ENCODE measurements around the gene TMEM11. TPM values are rescaled to one million over a fixed set of nuclear protein-coding genes. Genes with fewer than 3 reads are reported as not detected.

Gene TMEM11
- total RNA-seq, 1 donor from 2014 or later = 21.6 TPM

DNA sequence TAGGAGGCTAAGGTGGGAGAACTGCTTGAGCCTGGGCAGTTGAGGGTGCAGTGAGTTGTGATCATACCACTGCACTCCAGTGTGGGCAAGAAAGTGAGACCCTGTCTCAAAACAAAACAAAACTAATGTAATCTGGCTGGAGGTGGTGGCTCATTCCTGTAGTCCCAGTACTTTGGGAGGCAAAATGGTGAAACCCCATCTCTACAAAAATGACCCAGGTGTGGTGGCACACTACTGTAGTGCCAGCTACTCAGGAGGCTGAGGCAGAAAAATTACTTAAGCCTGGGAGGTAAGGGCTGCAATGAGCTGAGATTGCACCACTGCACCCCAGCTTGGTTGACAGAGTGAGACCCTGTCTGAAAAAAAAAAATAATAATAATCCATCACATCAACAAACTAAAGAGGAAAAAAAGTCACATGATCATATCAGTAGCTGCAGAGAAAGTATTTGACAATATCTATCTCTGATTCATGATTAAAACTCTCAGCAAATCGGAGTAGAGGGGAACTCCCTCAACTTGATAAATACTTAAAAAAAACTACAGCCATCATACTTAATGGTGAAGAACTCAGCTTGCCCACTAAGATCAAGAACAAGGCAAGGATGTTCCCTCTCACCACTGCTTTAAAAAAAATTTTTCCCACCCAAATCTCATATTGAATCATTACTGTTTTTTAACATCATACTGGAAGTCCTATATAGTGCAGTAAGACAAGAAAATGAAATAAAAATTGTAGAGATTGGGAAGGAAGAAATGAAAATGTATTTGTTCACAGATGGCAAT lies 56.2 kb downstream of the TMEM11 start:
- TF ChIP-seq, protein P1, sequence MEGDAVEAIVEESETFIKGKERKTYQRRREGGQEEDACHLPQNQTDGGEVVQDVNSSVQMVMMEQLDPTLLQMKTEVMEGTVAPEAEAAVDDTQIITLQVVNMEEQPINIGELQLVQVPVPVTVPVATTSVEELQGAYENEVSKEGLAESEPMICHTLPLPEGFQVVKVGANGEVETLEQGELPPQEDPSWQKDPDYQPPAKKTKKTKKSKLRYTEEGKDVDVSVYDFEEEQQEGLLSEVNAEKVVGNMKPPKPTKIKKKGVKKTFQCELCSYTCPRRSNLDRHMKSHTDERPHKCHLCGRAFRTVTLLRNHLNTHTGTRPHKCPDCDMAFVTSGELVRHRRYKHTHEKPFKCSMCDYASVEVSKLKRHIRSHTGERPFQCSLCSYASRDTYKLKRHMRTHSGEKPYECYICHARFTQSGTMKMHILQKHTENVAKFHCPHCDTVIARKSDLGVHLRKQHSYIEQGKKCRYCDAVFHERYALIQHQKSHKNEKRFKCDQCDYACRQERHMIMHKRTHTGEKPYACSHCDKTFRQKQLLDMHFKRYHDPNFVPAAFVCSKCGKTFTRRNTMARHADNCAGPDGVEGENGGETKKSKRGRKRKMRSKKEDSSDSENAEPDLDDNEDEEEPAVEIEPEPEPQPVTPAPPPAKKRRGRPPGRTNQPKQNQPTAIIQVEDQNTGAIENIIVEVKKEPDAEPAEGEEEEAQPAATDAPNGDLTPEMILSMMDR (IDR thresholded peaks at IDR 0.05; ENCODE audit: insufficient read depth, low read length, poor library complexity, severe bottlenecking) = no peak
- Histone ChIP-seq H3K36me3 (ENCODE audit: control insufficient read depth, insufficient read depth, low read length) (no peaks in the 10 kb centered on the region), H3K27me3 (ENCODE audit: control insufficient read depth, insufficient read depth, low read length) (no peaks in the 10 kb centered on the region), H3K4me3 (ENCODE audit: low read depth, low read length) (no peak overlapping the region)
- no peak for DNase-seq (ENCODE audit: low read depth)

DNA sequence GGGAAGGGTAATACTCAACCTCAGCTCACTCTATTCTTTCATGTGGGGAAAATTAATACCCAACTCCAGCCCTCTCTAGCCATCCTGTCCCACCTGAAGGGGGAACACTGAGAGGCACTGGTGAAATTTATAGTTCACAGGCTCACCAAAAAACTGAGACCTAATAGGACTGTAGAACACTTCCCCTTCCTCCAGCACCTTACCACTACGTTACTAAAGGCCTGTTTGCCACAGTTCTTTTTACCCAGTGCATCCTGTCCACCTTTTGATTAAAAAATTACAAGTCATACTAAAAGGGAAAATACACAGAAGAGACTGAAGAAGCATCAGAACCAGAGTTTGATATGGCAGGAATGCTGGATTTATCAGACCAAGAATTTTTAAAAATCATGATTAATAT lies 61.2 kb downstream of the TMEM11 start:
- TF ChIP-seq, protein P1 (IDR thresholded peaks at IDR 0.05; ENCODE audit: insufficient read depth, low read length, poor library complexity, severe bottlenecking) = no peak
- Histone ChIP-seq H3K4me3 (ENCODE audit: low read depth, low read length) (no peak overlapping the region), H3K36me3 (ENCODE audit: control insufficient read depth, insufficient read depth, low read length) (no peaks in the 10 kb centered on the region), H3K27me3 (ENCODE audit: control insufficient read depth, insufficient read depth, low read length) (no peaks in the 10 kb centered on the region)
- DNase-seq (ENCODE audit: low read depth) = no peak

DNA sequence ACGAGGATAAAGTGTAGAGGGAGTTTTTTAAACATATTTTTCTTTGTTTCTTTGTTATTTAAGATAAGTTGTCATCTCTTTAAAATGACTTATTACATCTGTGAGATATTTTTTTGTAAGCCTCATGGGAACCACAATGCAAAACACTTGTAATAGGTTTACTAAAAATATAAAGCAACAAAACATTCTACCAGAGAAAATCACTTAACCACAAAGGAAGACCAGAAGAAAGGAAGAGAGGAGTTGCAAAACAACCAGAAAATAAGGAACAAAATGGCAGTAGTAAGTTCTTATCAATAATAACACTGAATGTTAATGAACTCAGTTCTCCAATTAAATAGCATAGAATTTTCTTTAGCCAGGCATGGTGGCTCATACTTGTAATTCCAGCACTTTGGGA lies 64.3 kb downstream of the TMEM11 start:
- Histone ChIP-seq H3K36me3 (ENCODE audit: control insufficient read depth, insufficient read depth, low read length) (no peaks in the 10 kb centered on the region), H3K4me3 (ENCODE audit: low read depth, low read length) (no peak overlapping the region), H3K27me3 (ENCODE audit: control insufficient read depth, insufficient read depth, low read length) (no peaks in the 10 kb centered on the region)
- no peak for DNase-seq (ENCODE audit: low read depth)
- TF ChIP-seq, protein P1 (IDR thresholded peaks at IDR 0.05; ENCODE audit: insufficient read depth, low read length, poor library complexity, severe bottlenecking) = no peak

Other genes with a start within 250 kb of the TMEM11 start
- 235 and 248 TPM in 2 replicates for gene USP22, start 171.2 kb downstream of the TMEM11 start, total RNA-seq
- 28.2 and 40.7 TPM in 2 replicates for gene DHRS7B, start 87.2 kb downstream of the TMEM11 start, total RNA-seq
- gene NATD1, start 39.2 kb upstream of the TMEM11 start, total RNA-seq = 15.2 and 16.8 TPM in 2 replicates
- gene MAP2K3, start 70.5 kb upstream of the TMEM11 start, total RNA-seq = 29.2 and 39.2 TPM in 2 replicates
- 2.5 and 5.9 TPM in 2 replicates for gene KCNJ12, start 162.2 kb upstream of the TMEM11 start, total RNA-seq

Data from kidney epithelial cell (primary cell).